ENCODE results near the gene DICER1. TPM values are rescaled to one million over a fixed set of nuclear protein-coding genes. Genes with fewer than 3 reads are reported as not detected.

Gene DICER1
- total and polyA plus RNA-seq, 2 donors (not counting 3 experiments of a cell fraction or from before 2014, with no cell fraction given): 8.3 to 43.6 TPM

DNA sequence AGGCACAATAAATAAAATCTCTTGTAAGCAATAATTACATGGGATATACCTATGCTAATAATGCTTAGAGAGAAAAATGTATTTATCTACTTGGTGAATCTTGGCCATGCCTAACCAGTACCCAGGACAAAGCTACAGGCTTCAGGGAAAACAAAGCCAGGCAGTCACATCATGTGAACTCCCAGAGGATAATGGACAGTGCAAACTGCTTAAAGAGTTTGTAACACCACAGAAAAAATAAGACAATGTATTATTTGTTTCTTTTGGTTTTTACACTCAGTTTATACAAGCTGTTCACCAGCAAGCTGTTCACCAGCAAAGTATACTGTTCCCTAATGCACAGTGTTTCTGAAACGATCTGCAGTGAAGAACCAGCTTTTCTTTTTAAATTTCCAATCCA lies 38.0 kb downstream of the DICER1 start:
- DNase-seq (ENCODE audit: low read depth, low spot score) (no peak), FAIRE-seq (no peak)
- no peak for TF ChIP-seq GATA2 (IDR thresholded peaks at IDR 0.05; ENCODE audit: insufficient read depth, insufficient read length, low read depth, low read length)
- no peak for TF ChIP-seq FOS (IDR thresholded peaks at IDR 0.05; ENCODE audit: borderline replicate concordance, insufficient read depth, low read length)
- TF ChIP-seq, protein P1, sequence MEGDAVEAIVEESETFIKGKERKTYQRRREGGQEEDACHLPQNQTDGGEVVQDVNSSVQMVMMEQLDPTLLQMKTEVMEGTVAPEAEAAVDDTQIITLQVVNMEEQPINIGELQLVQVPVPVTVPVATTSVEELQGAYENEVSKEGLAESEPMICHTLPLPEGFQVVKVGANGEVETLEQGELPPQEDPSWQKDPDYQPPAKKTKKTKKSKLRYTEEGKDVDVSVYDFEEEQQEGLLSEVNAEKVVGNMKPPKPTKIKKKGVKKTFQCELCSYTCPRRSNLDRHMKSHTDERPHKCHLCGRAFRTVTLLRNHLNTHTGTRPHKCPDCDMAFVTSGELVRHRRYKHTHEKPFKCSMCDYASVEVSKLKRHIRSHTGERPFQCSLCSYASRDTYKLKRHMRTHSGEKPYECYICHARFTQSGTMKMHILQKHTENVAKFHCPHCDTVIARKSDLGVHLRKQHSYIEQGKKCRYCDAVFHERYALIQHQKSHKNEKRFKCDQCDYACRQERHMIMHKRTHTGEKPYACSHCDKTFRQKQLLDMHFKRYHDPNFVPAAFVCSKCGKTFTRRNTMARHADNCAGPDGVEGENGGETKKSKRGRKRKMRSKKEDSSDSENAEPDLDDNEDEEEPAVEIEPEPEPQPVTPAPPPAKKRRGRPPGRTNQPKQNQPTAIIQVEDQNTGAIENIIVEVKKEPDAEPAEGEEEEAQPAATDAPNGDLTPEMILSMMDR (IDR thresholded peaks at IDR 0.05; ENCODE audit: extremely low read depth in 1 of 2, insufficient read depth in 1 of 2, low read depth in 1 of 2, low read length in 2 of 2): no peak
- no peak for TF ChIP-seq POLR2A (IDR thresholded peaks at IDR 0.05; ENCODE audit: low read depth, low read length)
- TF ChIP-seq JUN (IDR thresholded peaks at IDR 0.05; ENCODE audit: borderline replicate concordance, insufficient read depth, insufficient read length, low read depth): no peak
- no peak for TF ChIP-seq MYC (IDR thresholded peaks at IDR 0.05; ENCODE audit: low read depth, low read length)
- TF ChIP-seq EZH2 (IDR thresholded peaks at IDR 0.05; ENCODE audit: borderline replicate concordance, low read depth, low read length, severe bottlenecking): no peak
- TF ChIP-seq, protein P2, sequence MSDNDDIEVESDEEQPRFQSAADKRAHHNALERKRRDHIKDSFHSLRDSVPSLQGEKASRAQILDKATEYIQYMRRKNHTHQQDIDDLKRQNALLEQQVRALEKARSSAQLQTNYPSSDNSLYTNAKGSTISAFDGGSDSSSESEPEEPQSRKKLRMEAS (IDR thresholded peaks at IDR 0.05; ENCODE audit: insufficient read depth, insufficient read length): no peak
- TF ChIP-seq POLR2AphosphoS5 (IDR thresholded peaks at IDR 0.05; ENCODE audit: insufficient read depth, low read depth, low read length): no peak
- Histone ChIP-seq H3K27me3 (ENCODE audit: control insufficient read depth in 2 of 2, insufficient read depth in 2 of 2, low read length in 2 of 2) (no peaks in the 10 kb centered on the region), H3K4me3 (replicated peaks in 1 of 3; ENCODE audit: insufficient read depth in 1 of 3, low read depth in 1 of 3, low read length in 3 of 3) (no peak overlapping the region), H3K9me1 (replicated peaks; ENCODE audit: control insufficient read depth, extremely low read depth, insufficient read depth, low read length) (no peaks in the 10 kb centered on the region), H3K4me1 (ENCODE audit: control insufficient read depth, extremely low read depth, insufficient read depth, low read length) (no peaks in the 10 kb centered on the region), H2AFZ (ENCODE audit: low read depth, low read length) (no peak overlapping the region), H3K27ac (ENCODE audit: insufficient read depth, low read depth, low read length) (no peak overlapping the region), H4K20me1 (replicated peaks; ENCODE audit: control insufficient read depth, extremely low read depth, insufficient read depth, low read length) (no peaks in the 10 kb centered on the region), H3K9ac (replicated peaks; ENCODE audit: extremely low read depth, insufficient read depth, low read length) (no peak overlapping the region), H3K79me2 (ENCODE audit: control insufficient read depth, insufficient read depth, low read length) (peaks cover 12% of the 10 kb centered on the region), H3K4me2 (ENCODE audit: insufficient read depth, low read length) (no peak overlapping the region), H3K9me3 (replicated peaks; ENCODE audit: control insufficient read depth, insufficient read depth, low read length) (no peaks in the 10 kb centered on the region), H3K36me3 (ENCODE audit: control insufficient read depth in 2 of 2, extremely low read depth in 1 of 2, insufficient read depth in 2 of 2, low read length in 2 of 2) (peaks cover 5% of the 10 kb centered on the region in 2 experiments)
- CTCF ChIA-PET: interaction anchor here (0.9 to 2.1 kb wide), 9 partner anchors 10 to 323 kb away, joined by 3 to 7 read pairs (median 5); no protein-coding TSS in a partner anchor
- intact Hi-C loops (cut with micrococcal nuclease) (no loop called here), dilution Hi-C loops (cut with MboI; ENCODE audit: extremely low pct_ligation_motif_present, low sequenced_read_pairs) (no loop called here)
- POLR2A ChIA-PET: no interaction called here
- no TSS peak for BruUV-seq (replicated peaks)
